ENCODE measurements around the gene CDT1.

Gene CDT1

DNA sequence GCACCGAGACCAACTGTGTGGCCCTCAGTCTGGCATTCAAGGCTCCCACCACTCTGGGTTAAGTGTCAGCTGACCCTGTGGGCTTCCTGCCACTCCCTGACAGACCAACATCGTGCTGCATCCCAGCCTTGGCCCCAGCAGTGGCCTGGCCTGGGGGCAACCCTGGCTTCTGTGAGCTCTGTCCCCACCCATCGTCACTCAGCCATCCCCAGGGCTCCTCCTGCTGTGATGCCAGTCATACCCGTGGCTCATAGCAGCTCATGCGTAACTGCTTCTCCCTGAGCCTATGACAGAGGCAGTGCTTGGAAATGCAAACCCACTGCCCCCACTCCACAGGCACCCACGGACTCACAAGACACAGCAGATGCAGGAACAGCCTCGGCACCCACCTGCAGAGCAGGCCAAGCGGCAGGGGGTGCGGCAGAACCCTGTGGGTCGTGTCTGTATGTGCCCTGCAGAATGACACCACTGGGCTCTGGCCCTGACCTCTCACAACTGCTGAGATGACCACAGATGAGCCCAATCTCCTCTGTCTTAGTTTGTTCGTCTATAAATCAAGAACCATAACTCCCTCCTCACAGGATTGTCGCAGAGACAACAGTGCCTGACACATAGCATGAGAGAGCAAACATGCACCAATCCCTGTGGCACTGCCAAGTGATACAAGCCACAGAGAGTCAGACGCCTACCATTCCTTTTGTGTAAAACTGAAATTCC lies 45.2 kb upstream of the CDT1 start:
- H3K27me3 ChIP-seq (replicated peaks), result no peaks in the 10 kb centered on the region
- TF ChIP-seq, protein P1, sequence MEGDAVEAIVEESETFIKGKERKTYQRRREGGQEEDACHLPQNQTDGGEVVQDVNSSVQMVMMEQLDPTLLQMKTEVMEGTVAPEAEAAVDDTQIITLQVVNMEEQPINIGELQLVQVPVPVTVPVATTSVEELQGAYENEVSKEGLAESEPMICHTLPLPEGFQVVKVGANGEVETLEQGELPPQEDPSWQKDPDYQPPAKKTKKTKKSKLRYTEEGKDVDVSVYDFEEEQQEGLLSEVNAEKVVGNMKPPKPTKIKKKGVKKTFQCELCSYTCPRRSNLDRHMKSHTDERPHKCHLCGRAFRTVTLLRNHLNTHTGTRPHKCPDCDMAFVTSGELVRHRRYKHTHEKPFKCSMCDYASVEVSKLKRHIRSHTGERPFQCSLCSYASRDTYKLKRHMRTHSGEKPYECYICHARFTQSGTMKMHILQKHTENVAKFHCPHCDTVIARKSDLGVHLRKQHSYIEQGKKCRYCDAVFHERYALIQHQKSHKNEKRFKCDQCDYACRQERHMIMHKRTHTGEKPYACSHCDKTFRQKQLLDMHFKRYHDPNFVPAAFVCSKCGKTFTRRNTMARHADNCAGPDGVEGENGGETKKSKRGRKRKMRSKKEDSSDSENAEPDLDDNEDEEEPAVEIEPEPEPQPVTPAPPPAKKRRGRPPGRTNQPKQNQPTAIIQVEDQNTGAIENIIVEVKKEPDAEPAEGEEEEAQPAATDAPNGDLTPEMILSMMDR (IDR thresholded peaks at IDR 0.05; ENCODE audit: low read depth, low read length, missing control alignments), result no peak
- peaks cover 5% of the 10 kb centered on the region for H3K36me3 ChIP-seq (replicated peaks)
- no peak overlapping the region for H3K4me3 ChIP-seq (ENCODE audit: low read depth, low read length)
- DNase-seq, result no peak
- in situ Hi-C loops (cut with HindIII; ENCODE audit: low pct_ligation_motif_present, low sequenced_read_pairs), result loop anchor here (25.0 kb wide), 1 partner anchor 404 kb away; the partner anchor contains the start of gene CDH15
- H3K27ac ChIP-seq, result no peak overlapping the region

DNA sequence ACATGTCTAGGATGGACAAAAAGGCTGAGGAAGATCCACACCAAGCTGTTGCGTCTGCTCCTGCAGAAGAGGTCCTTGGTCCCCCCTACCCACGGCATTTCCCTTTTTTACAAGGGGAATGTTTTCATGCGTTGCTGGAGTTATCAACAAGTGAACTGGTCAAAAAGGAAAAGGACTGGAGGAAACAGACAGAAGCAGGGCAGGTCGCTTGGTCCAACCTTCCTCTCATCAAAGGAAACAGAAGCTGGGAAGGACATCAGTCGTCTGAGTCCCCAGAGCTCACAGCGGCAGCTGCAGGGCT lies 44.7 kb upstream of the CDT1 start:
- no peak for DNase-seq
- Histone ChIP-seq H3K4me3 (ENCODE audit: low read depth, low read length) (no peak overlapping the region), H3K27ac (no peak overlapping the region), H3K27me3 (replicated peaks) (no peaks in the 10 kb centered on the region), H3K36me3 (replicated peaks) (peaks cover 6% of the 10 kb centered on the region)
- TF ChIP-seq, protein P1 (IDR thresholded peaks at IDR 0.05; ENCODE audit: low read depth, low read length, missing control alignments), result no peak
- in situ Hi-C loops (cut with HindIII; ENCODE audit: low pct_ligation_motif_present, low sequenced_read_pairs), result loop anchor here (25.0 kb wide), 1 partner anchor 403 kb away; the partner anchor contains the start of gene CDH15

DNA sequence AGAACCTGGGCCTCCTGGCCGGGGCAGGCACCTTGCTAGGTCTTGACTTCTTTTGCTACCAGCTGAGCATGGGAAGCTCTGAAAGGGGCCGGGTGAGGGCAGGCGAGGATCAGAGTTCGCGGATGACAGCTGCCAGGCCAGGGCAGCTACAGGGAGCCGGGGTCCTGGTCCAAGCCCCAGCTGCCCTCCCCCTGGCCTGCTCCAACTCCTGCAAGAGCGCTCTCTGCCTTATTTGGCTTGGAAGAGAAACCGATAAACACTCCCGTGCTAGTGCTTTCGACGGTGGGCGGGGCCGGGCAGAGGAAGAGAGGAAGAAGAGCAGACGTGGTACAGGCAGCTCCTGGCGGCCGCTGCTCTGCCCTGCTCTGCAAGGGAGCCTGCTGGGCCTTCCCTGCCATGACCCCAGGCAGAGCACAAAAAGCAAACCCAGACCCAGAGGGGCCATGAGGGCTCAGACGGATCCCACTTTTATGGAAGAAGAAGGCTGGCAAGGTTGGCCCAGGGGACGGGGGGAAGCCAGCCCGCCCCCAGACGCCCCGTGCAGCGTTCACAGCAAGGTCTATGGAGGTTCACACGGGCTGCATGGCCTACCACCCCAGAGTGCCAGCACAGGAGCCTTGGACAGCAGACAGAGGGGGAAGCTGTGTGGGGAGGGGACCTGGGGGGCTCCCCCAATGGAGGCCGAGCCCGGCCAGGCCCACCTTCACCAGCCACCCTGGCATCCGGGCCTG lies 44.2 kb upstream of the CDT1 start:
- H3K27ac ChIP-seq, result no peak overlapping the region
- peaks cover 11% of the 10 kb centered on the region for H3K36me3 ChIP-seq (replicated peaks)
- TF ChIP-seq, protein P1 (IDR thresholded peaks at IDR 0.05; ENCODE audit: low read depth, low read length, missing control alignments), result no peak
- DNase-seq, result no peak
- H3K4me3 ChIP-seq (ENCODE audit: low read depth, low read length), result no peak overlapping the region
- in situ Hi-C loops (cut with HindIII; ENCODE audit: low pct_ligation_motif_present, low sequenced_read_pairs), result loop anchor here (25.0 kb wide), 1 partner anchor 403 kb away; the partner anchor contains the start of gene CDH15
- no peaks in the 10 kb centered on the region for H3K27me3 ChIP-seq (replicated peaks)

DNA sequence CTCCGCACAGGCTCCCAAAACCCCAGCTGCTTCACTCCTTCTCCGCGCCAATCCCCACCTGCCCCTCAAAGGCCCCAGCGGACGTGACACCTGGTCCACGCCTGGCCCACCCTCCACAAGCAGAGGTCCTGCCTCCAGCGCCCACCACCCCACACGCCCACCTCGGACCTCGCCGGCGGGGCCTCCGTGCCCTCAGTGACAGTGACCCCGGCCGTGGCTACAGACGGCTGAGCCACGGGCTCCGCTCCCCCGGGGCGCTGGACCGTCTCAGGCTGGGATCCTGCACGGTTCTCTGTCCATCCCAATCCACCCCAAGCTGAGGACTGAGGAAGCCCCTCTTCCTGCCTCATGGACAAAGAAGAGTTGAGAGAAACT lies 43.6 kb upstream of the CDT1 start:
- Histone ChIP-seq H3K27ac (no peak overlapping the region), H3K4me3 (ENCODE audit: low read depth, low read length) (no peak overlapping the region), H3K27me3 (replicated peaks) (no peaks in the 10 kb centered on the region), H3K36me3 (replicated peaks) (peaks cover 12% of the 10 kb centered on the region)
- TF ChIP-seq, protein P1 (IDR thresholded peaks at IDR 0.05; ENCODE audit: low read depth, low read length, missing control alignments), result no peak
- in situ Hi-C loops (cut with HindIII; ENCODE audit: low pct_ligation_motif_present, low sequenced_read_pairs), result loop anchor here (25.0 kb wide), 1 partner anchor 402 kb away; the partner anchor contains the start of gene CDH15
- no peak for DNase-seq

DNA sequence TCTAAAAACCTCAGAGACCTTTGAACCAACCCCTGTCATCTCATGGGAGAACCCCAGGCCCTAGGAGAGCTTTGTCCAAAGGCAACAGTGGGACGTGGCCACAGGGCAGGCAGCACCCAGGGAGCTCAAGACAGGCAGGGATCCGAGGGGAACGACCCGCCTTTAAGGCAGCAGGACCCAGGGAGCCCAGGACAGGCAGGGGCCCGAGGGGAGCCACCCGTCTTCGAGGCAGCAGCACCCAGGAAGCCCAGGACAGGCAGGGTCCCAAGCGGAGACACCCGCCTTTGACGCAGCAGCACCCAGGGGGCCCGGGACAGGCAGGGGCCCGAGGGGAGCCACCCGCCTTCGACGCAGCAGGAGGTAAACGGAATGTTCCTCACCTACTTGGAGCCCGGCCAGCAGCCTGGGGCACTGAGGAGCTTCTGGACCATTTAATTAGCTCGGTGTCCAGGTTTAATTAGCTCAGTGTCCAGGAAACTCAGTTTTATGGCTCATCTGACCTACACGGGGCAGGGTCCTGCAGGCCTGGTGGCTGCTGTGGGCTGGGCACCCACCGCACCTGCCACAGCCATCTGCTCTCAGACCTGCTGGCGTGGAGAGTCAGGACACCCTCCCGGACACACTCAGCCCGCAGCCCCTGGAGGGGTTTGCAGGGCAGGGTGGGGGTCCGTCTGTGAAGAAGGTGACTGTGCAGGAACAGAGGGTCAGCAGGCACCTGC lies 43.0 kb upstream of the CDT1 start:
- Histone ChIP-seq H3K27ac (no peak overlapping the region), H3K4me3 (ENCODE audit: low read depth, low read length) (no peak overlapping the region), H3K36me3 (replicated peaks) (peaks cover 12% of the 10 kb centered on the region), H3K27me3 (replicated peaks) (no peaks in the 10 kb centered on the region)
- TF ChIP-seq, protein P1 (IDR thresholded peaks at IDR 0.05; ENCODE audit: low read depth, low read length, missing control alignments), result no peak
- DNase-seq, result no peak
- in situ Hi-C loops (cut with HindIII; ENCODE audit: low pct_ligation_motif_present, low sequenced_read_pairs), result loop anchor here (25.0 kb wide), 1 partner anchor 402 kb away; the partner anchor contains the start of gene CDH15
